Naive thymus-derived CD8-positive, alpha-beta T cell (primary cell): ENCODE measurements around the gene DSG4. TPM values are rescaled to one million over a fixed set of nuclear protein-coding genes. Genes with fewer than 3 reads are reported as not detected.
"Not testable (repeated sequence)": the region's sequence is repeated elsewhere in the genome, so short reads cannot be mapped to it uniquely, and the experiment has no call there.

Experiments used
- ATAC-seq, 2 donors: fragments of 150-1000 bp; cut with Tn5 transposase in 1 of 2; sonication (Bioruptor Pico), chemical (Tn5 transposase) in 1 of 2; 1 replicate in 1 of 2; 2 replicates in 1 of 2; pipeline ENCODE4 v1.10.0; 2021; ENCODE audit warnings: mild to moderate bottlenecking in 2 of 2, moderate library complexity in 2 of 2
- POLR2A ChIA-PET: fragments of 350-600 bp; sonication (Branson Sonifier 250); formaldehyde crosslinking; loops from one replicate; lab custom pipeline; 2021; ENCODE audit warnings: antibody characterized with exemption; lab: Charles Lee
- DNase-seq, 10 donors: peaks; one replicate each; pipeline versions ENCODE4 v3.0.0 to v3.0.0-alpha.2; 2020 to 2022
- H3K27ac Mint-ChIP-seq, 10 donors: one replicate each; pipeline ENCODE4 v1.8.0; 2020 to 2022; ENCODE audit warnings: mild to moderate bottlenecking in 10 of 10, mixed read lengths in 10 of 10, moderate library complexity in 4 of 10, inconsistent platforms in 1 of 10
- H3K27me3 Mint-ChIP-seq, 5 donors: one replicate each; pipeline ENCODE4 v1.8.0; 2021 to 2022; ENCODE audit warnings: mixed read lengths in 5 of 5
- H3K36me3 Mint-ChIP-seq, 3 donors: one replicate each; pipeline ENCODE4 v1.8.0; 2020 to 2022; ENCODE audit warnings: mixed read lengths in 3 of 3, mild to moderate bottlenecking in 2 of 3, inconsistent platforms in 1 of 3
- H3K4me1 Mint-ChIP-seq, 4 donors: one replicate each; pipeline ENCODE4 v1.8.0; 2021 to 2022; ENCODE audit warnings: mixed read lengths in 4 of 4
- H3K4me3 Mint-ChIP-seq, 10 donors: one replicate each; pipeline ENCODE4 v1.8.0; 2020 to 2022; ENCODE audit warnings: mild to moderate bottlenecking in 10 of 10, mixed read lengths in 10 of 10, moderate library complexity in 6 of 10, inconsistent platforms in 1 of 10
- H3K9me3 Mint-ChIP-seq, 9 donors: one replicate each; pipeline ENCODE4 v1.8.0; 2020 to 2022; ENCODE audit warnings: mixed read lengths in 9 of 9, mild to moderate bottlenecking in 3 of 9, inconsistent platforms in 1 of 9, moderate library complexity in 1 of 9
- polyA plus RNA-seq, 3 donors: library from polyadenylated mRNA; unstranded; fragments of 300-500 nt; fragmentation: Illumina TruSeq; gene quantifications; one replicate each; pipeline ENCODE4 v1.2.3, GENCODE V29; 2021
- total RNA-seq, 8 experiments: library from RNA in 2 of 8; stranded (reverse) in 2 of 8; gene quantifications; one replicate each; pipeline ENCODE4 v1.2.3 and lab custom pipeline; 2021 to 2026

Gene DSG4
- total RNA-seq (not detected), polyA plus RNA-seq (not detected), total RNA-seq (lab: John Stamatoyannopoulos, UW) (0 reads per million in 6 experiments)

- no peak for DNase-seq
- Mint-ChIP-seq H3K27me3 (peaks cover 0 to 3% (median 0%) of the 10 kb centered on the region in 5 donors), H3K36me3 (no peaks in the 10 kb centered on the region), H3K4me3 (no peak within 1 kb of the TSS), H3K4me1 (no peaks in the 10 kb centered on the region), H3K27ac (peak within 1 kb of the TSS in 1 of 10 donors; percentile 47), H3K9me3 (peaks cover 0 to 10% (median 0%) of the 10 kb centered on the region in 9 donors)
- ATAC-seq, result no peak
- POLR2A ChIA-PET, result no interaction called here
These were observed at the start of gene DSG4 for GRCh38 chr18:31376477-31376876. Gene DSG4 (plus strand): TSS chr18:31376777. CDS start chr18:31376912, 135 bp downstream.

- H3K4me3 Mint-ChIP-seq, result no peak overlapping the region
- H3K27me3 Mint-ChIP-seq, result peaks cover 0 to 12% (median 0%) of the 10 kb centered on the region in 5 donors
- no peak for ATAC-seq
- POLR2A ChIA-PET, result no interaction called here
- no peaks in the 10 kb centered on the region for H3K4me1 Mint-ChIP-seq
- H3K9me3 Mint-ChIP-seq, result peaks cover 0 to 12% (median 0%) of the 10 kb centered on the region in 9 donors
- no peak overlapping the region for H3K27ac Mint-ChIP-seq
- H3K36me3 Mint-ChIP-seq, result no peaks in the 10 kb centered on the region
- no peak for DNase-seq
These were observed 46.7 kb upstream of the DSG4 start for GRCh38 chr18:31329787-31330438.

- peaks cover 0 to 10% (median 0%) of the 10 kb centered on the region in 9 donors for H3K9me3 Mint-ChIP-seq
- H3K4me3 Mint-ChIP-seq, result no peak overlapping the region
- POLR2A ChIA-PET, result no interaction called here
- no peak for DNase-seq
- no peak for ATAC-seq
- no peaks in the 10 kb centered on the region for H3K4me1 Mint-ChIP-seq
- H3K27ac Mint-ChIP-seq, result no peak overlapping the region
- H3K27me3 Mint-ChIP-seq, result no peaks in the 10 kb centered on the region
- no peaks in the 10 kb centered on the region for H3K36me3 Mint-ChIP-seq
These were observed 33.1 kb upstream of the DSG4 start for GRCh38 chr18:31343454-31343853.

- H3K4me3 Mint-ChIP-seq, H3K27ac Mint-ChIP-seq, DNase-seq, H3K27me3 Mint-ChIP-seq, ATAC-seq, H3K36me3 Mint-ChIP-seq, POLR2A ChIA-PET, H3K4me1 Mint-ChIP-seq: not testable (repeated sequence)
- H3K9me3 Mint-ChIP-seq, result peaks cover 0 to 11% (median 0%) of the 10 kb centered on the region in 9 donors
These were observed 23.2 kb upstream of the DSG4 start for GRCh38 chr18:31353336-31353735.

- H3K4me3 Mint-ChIP-seq, result no peak overlapping the region
- no peak for ATAC-seq
- no peaks in the 10 kb centered on the region for H3K4me1 Mint-ChIP-seq
- DNase-seq, result no peak
- no peaks in the 10 kb centered on the region for H3K27me3 Mint-ChIP-seq
- H3K27ac Mint-ChIP-seq, result no peak overlapping the region
- peaks cover 0 to 11% (median 0%) of the 10 kb centered on the region in 9 donors for H3K9me3 Mint-ChIP-seq
- POLR2A ChIA-PET, result no interaction called here
- no peaks in the 10 kb centered on the region for H3K36me3 Mint-ChIP-seq
These were observed 21.6 kb upstream of the DSG4 start for GRCh38 chr18:31354990-31355389.

- POLR2A ChIA-PET, result no interaction called here
- DNase-seq (no peak), ATAC-seq (no peak)
- no peak overlapping the region for H3K4me3 Mint-ChIP-seq
- H3K4me1 Mint-ChIP-seq, result no peaks in the 10 kb centered on the region
- no peak overlapping the region for H3K27ac Mint-ChIP-seq
- H3K27me3 Mint-ChIP-seq, result no peaks in the 10 kb centered on the region
- H3K9me3 Mint-ChIP-seq, result peaks cover 0 to 11% (median 0%) of the 10 kb centered on the region in 9 donors
- no peaks in the 10 kb centered on the region for H3K36me3 Mint-ChIP-seq
These were observed 20.6 kb upstream of the DSG4 start for GRCh38 chr18:31356025-31356424.

GRCh38 chr18:31364190-31364589 is 12.4 kb upstream of the DSG4 start:
- Mint-ChIP-seq H3K4me1 (no peaks in the 10 kb centered on the region), H3K4me3 (no peak overlapping the region), H3K27ac (no peak overlapping the region), H3K9me3 (peaks cover 0 to 12% (median 4%) of the 10 kb centered on the region in 9 donors), H3K36me3 (peaks cover 0 to 9% (median 0%) of the 10 kb centered on the region in 3 donors), H3K27me3 (no peaks in the 10 kb centered on the region)
- DNase-seq (no peak), ATAC-seq (no peak)
- POLR2A ChIA-PET, result no interaction called here

GRCh38 chr18:31369478-31369877 is 7.1 kb upstream of the DSG4 start:
- Mint-ChIP-seq H3K27me3 (no peaks in the 10 kb centered on the region), H3K27ac (no peak overlapping the region), H3K9me3 (peaks cover 0 to 2% (median 0%) of the 10 kb centered on the region in 9 donors), H3K4me1 (no peaks in the 10 kb centered on the region), H3K36me3 (no peaks in the 10 kb centered on the region), H3K4me3 (no peak overlapping the region)
- ATAC-seq (no peak), DNase-seq (no peak)
- POLR2A ChIA-PET, result no interaction called here

- H3K4me3 Mint-ChIP-seq, result no peak overlapping the region
- peaks cover 0 to 2% (median 0%) of the 10 kb centered on the region in 9 donors for H3K9me3 Mint-ChIP-seq
- ATAC-seq, result no peak
- POLR2A ChIA-PET, result no interaction called here
- DNase-seq, result no peak
- H3K4me1 Mint-ChIP-seq, result no peaks in the 10 kb centered on the region
- no peak overlapping the region for H3K27ac Mint-ChIP-seq
- no peaks in the 10 kb centered on the region for H3K27me3 Mint-ChIP-seq
- no peaks in the 10 kb centered on the region for H3K36me3 Mint-ChIP-seq
These were observed 4.6 kb upstream of the DSG4 start for GRCh38 chr18:31371989-31372388.

GRCh38 chr18:31373641-31374040 is 2.9 kb upstream of the DSG4 start:
- no peak for DNase-seq
- H3K27ac Mint-ChIP-seq, result no peak overlapping the region
- no peaks in the 10 kb centered on the region for H3K36me3 Mint-ChIP-seq
- H3K27me3 Mint-ChIP-seq, result no peaks in the 10 kb centered on the region
- H3K4me3 Mint-ChIP-seq, result no peak overlapping the region
- no peak for ATAC-seq
- peaks cover 0 to 3% (median 0%) of the 10 kb centered on the region in 9 donors for H3K9me3 Mint-ChIP-seq
- POLR2A ChIA-PET, result no interaction called here
- no peaks in the 10 kb centered on the region for H3K4me1 Mint-ChIP-seq

- DNase-seq (no peak), ATAC-seq (no peak)
- POLR2A ChIA-PET, result no interaction called here
- Mint-ChIP-seq H3K4me3 (no peak overlapping the region), H3K27ac (no peak overlapping the region), H3K4me1 (no peaks in the 10 kb centered on the region), H3K9me3 (peaks cover 0 to 10% (median 0%) of the 10 kb centered on the region in 9 donors), H3K36me3 (no peaks in the 10 kb centered on the region), H3K27me3 (peaks cover 0 to 3% (median 0%) of the 10 kb centered on the region in 5 donors)
These were observed 4.3 kb downstream of the DSG4 start for GRCh38 chr18:31380912-31381311.

- no peak for DNase-seq
- POLR2A ChIA-PET, result no interaction called here
- Mint-ChIP-seq H3K4me3 (no peak overlapping the region), H3K27me3 (peaks cover 0 to 3% (median 0%) of the 10 kb centered on the region in 5 donors), H3K4me1 (no peaks in the 10 kb centered on the region), H3K9me3 (peaks cover 0 to 10% (median 0%) of the 10 kb centered on the region in 9 donors), H3K36me3 (no peaks in the 10 kb centered on the region), H3K27ac (no peak overlapping the region)
- no peak for ATAC-seq
These were observed 5.5 kb downstream of the DSG4 start for GRCh38 chr18:31382107-31382506.

- POLR2A ChIA-PET, result no interaction called here
- H3K36me3 Mint-ChIP-seq, result no peaks in the 10 kb centered on the region
- ATAC-seq (no peak), DNase-seq (no peak)
- no peaks in the 10 kb centered on the region for H3K27me3 Mint-ChIP-seq
- no peak overlapping the region for H3K4me3 Mint-ChIP-seq
- H3K4me1 Mint-ChIP-seq, result no peaks in the 10 kb centered on the region
- H3K27ac Mint-ChIP-seq, result no peak overlapping the region
- peaks cover 0 to 3% (median 0%) of the 10 kb centered on the region in 9 donors for H3K9me3 Mint-ChIP-seq
These were observed 10.2 kb downstream of the DSG4 start for GRCh38 chr18:31386741-31387140.

- Mint-ChIP-seq H3K36me3 (peaks cover 0 to 6% (median 0%) of the 10 kb centered on the region in 3 donors), H3K9me3 (peaks cover 0 to 3% (median 0%) of the 10 kb centered on the region in 9 donors), H3K4me3 (no peak overlapping the region), H3K27me3 (no peaks in the 10 kb centered on the region), H3K27ac (no peak overlapping the region), H3K4me1 (no peaks in the 10 kb centered on the region)
- ATAC-seq, result no peak
- no peak for DNase-seq
- POLR2A ChIA-PET, result no interaction called here
These were observed 16.7 kb downstream of the DSG4 start for GRCh38 chr18:31393286-31393685.
